ENCODE data around the gene CDC37.
"Not testable (repeated sequence)": the region's sequence is repeated elsewhere in the genome, so short reads cannot be mapped to it uniquely, and the experiment has no call there.

Gene CDC37

GRCh38 chr19:10393137-10393536 lies 10.2 kb downstream of the CDC37 start:
- no peak for DNase-seq

- no peak for DNase-seq
Observed at GRCh38 chr19:10392120-10392519, 11.2 kb downstream of the CDC37 start.

DNA sequence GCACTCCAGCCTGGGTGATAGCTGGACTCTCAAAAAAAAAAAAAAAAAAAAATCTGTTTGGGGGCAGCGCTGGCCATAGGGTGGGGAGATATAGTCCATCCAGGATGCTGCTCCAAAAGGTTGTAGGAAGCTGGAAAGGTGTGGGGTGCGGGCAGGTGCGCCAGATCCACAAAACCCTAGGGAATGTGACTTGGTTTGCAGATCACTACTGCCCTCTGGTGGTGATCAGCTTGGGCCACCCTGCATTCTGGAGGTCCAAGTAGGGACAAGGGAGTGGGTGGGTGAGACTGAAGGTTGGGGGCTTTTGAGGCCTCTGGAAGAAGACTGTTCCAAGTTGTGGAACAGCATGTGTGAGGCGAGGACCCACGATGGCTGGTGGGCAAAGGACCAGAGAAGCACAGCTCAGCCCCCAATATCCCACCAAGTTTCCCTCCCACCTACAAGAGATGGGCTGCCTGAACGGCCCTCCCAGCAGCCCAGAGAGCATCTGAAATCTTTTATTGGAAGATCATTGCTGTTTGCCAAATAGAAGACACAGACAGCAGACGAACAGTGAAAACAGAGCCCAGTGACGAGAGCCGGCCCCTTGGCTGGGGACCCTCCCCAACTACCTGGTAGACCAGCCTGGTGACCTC lies 12.6 kb downstream of the CDC37 start:
- peak; percentile 66 to 68 for DNase-seq

GRCh38 chr19:10389863-10390262 lies 13.5 kb downstream of the CDC37 start:
- DNase-seq, result no peak

- peak; percentile 82 to 87 for DNase-seq
Observed at GRCh38 chr19:10388957-10389356, 14.4 kb downstream of the CDC37 start.

DNA sequence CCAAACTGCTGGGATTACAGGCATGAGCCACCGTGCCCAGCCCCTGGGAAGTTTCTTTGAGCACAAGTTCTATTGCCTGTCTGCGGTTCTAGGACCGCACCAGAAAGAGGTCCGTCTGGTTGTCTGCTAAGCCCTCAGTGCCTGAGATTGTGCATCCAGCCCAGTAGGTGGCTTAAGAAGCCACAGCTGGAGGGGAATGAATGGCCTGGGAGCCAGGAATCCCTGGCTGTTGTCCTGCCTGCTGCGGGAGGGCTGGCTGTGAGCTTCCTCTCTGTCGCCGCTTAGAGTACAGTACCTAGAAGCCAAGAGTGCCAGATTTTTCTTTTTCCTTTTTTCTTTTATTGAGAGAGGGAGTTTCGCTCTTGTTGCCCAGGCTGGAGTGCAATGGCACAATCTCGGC lies 18.8 kb downstream of the CDC37 start:
- no peak for DNase-seq

DNA sequence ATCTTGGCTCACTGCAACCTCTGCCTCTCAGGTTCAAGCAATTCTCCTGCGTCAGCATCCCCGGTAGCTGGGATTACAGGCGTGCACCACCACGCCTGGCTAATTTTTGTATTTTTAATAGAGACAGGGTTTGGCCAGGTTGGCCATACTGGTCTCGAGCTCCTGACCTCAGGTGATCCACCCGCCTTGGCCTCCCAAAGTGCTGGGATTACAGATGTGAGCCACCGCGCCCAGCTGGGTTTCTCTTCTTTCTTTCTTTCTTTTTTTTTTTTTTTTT lies 20.2 kb downstream of the CDC37 start:
- not testable (repeated sequence) for DNase-seq

DNA sequence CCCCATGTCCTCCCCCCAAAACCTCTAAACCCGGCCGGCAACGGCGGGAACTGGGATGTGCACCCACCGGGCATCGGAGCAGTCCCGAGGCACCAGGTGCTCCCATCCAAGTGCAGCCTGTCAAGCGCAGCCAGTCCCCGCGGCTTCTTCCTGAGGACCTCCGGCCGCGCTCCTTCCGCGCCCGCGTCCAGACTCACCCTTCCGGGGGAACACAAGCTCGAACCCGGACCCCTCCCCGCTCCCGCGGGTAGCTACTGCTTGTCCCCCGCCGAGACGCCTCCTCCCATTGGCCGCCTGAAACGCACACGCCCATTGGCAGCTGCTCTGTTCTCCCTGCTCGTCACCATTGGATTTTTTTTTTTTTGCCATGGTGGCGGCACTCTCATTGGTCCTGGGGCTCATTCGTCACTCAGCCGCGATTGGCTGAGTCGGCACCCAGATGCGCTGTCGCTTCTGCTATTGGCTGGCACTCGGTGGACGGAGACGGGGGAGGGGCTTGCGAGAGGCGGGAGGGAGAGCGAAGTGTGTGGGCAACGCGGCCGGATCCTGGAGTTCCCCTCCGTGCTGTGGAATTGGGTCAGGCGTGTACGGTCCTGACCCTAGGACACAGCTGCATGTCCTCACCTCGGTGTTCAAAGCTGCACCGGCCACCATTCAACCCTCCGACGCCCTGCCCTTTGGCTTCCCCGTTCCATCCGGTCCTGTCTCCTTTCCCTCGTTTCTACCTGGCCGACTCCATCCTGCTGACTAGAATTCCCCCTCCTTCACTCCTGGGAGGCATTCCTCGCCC lies 22.8 kb downstream of the CDC37 start, which contains the start of gene TYK2:
TYK2 (minus strand) TSS at position 260 of the 790 bp plus-strand sequence. CDS start 2,166 bp downstream, outside the sequence.
- peak; percentile 95 to 96 for DNase-seq

- no peak for DNase-seq
Observed at GRCh38 chr19:10379880-10380312, 23.4 kb downstream of the CDC37 start.

DNA sequence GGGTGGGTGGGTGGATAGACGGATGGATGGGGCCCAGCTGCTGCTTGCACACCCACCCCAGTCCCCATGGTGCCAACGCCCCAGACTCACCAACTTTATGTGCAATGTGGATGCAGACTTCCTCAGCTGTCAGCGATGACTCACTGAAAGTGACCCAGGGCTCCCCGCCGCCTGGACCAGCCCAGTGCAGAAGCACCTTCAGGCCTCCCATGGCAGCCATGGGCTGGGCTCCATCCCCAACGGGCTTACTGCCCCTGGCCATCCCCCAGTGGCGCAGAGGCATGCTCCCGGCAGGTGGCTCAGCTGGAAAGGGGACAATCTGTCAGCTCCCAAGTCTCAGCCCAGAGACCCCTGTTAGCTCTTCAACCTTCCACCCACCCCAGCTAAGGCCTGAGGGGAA lies 25.2 kb downstream of the CDC37 start:
- DNase-seq, result no peak

DNA sequence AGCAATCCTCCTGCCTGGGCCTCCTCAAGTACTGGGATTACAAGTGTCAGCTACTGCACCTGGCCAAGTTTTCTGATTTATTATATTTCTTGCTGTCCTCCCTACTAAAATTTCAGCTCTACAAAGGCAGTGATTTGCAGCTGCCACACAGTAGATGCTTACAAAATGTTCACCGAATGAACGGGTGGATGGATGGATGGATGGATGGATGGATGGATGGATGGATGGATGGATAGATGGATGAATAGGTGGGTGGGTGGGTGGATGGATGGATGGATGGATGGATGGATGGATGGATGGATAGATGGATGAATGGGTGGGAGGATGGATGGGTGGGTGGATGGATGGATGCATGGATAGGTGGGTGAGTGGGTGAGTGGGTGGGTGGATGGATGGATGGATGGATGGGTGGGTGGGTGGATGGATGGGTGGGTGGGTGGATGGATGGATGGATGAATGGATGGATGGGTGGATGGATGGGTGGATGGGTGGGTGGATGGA lies 26.2 kb downstream of the CDC37 start:
- DNase-seq, result not testable (repeated sequence)

DNA sequence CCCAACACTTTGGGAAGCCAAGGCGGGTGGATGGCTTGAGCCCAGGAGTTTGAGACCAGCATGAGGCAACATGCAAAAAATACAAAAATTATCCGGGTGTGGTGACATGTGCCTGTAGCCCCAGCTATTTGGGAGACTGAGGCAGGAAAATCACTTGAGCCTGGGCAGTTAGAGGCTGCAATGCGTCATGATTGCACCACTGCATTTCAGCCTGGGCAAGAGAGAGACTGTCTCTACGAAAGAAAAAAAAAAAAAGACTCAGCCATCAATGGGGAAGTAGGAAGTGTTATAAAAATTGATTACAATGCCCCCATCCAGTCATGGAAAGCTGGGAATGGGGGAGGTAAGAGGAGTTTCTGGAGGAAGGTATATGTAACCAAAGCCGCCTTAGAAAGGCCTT lies 28.4 kb downstream of the CDC37 start:
- DNase-seq, result no peak

DNA sequence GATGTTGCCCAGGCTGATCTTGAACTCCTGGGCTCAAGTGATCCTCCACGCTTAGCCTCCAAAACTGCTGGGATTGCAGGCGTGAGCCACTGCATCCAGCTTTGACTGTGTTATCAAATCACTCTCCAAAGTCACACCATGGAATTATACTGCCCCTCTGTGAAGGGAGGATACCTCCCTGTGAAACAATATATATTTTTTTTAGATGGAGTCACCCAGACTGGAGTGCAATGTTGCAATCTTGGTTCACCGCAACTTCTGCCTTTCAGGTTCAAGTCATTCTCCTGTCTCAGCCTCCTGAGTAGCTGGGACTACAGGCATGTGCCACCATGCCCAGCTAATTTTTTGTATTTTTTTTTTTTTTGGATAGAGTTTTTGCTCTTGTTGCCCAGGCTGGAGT lies 30.7 kb downstream of the CDC37 start:
- no peak for DNase-seq

DNA sequence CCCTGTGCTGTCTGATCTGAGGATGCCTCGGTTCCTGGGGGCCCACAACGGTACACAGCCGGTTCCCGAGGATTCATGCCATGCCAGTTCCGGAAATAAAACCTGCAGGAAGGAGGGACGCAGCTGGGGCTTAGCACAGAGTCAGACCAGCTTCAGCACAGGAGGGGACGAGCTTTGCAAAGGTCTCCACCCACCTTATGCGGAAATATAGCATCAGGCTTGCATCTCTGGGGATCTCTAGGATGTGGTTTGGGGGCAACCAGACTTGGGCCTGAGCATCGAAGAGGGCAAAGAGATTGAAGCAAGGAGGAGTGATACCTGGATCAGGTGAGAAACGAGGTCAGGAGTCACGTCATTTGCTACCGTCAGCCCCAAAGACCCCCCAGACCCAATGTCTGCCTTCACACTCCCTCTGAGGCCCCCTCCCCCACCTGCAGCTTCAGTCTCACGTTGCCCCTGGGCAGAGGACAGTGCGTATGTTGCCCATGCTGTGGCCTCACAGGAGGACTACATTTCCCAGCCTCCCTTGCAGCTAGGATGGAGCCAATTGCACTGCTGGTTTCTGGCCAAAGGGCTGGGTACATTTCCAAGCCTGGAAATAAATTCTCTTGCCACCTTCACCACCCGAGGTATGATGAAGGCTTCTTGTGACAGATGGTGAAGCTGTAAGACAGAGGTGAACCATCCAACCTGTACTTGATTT lies 35.1 kb downstream of the CDC37 start:
- DNase-seq, result no peak

DNA sequence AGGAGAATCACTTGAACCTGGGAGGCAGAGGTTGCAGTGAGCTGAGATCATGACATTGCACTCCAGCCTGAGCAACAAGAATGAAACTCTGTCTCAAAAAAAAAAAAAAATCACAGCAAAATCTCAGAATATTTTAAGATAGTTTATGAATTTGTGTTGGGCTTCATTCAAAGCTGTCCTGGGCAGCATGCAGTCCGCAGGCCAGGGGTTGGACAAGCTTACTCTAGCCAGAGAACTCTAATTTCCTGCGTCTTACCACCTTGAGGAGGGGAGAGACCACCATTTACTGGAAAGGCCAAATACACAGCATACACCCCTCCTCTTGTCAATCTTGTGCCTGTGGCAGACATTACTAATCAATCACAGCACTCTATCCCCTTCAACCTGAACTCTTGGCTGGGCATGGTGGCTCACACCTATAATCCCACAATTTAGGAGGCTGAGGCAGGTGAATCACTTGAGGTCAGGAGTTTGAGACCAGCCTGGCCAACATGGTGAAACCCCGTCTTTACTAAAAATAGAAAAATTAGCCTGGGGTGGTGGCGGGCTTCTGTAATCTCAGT lies 36.3 kb downstream of the CDC37 start:
- not testable (repeated sequence) for DNase-seq

DNA sequence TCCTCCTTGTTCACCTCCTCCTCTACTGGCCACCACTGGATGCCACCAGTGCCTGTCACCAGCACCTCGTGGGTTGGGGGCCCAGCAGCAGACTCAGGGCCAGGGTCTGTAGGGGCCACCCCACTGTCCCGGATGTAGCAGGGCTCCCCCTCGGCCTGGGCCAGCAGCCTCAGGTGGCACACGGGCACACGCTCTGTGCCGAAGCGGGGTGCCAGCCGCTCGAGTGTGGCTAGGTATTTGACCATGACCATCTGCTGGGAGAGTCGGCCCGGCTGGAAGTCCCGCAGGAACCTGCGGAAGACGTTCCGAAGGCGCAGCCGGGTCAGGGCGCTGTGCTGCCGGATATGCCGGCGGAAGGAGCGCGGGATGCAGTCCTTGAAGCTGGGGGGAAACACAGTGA lies 37.8 kb downstream of the CDC37 start:
- DNase-seq, result no peak

DNA sequence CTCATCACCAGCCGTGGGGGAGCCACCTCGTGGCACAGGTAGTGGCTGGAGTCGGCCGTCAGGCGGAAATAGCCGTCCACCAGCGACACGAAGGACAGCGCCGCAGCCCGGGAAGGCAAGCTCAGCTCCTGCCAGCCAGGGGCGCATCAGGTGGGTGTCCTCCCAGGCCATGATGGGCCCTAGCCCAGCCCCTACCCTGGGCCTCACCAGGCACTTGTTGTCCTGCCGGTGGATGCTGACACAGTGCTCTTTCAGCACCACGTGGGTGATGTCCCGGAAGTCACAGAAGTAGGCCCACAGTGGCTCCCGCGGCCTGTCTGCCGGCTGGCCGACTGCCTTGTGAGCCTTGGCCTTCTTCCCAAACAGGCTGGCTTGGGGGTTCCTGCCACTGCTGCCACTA lies 38.7 kb downstream of the CDC37 start:
- DNase-seq, result no peak

GRCh38 chr19:10363789-10364281 lies 39.5 kb downstream of the CDC37 start:
- no peak for DNase-seq

GRCh38 chr19:10362259-10362658 lies 41.1 kb downstream of the CDC37 start:
- no peak for DNase-seq

GRCh38 chr19:10361569-10362011 lies 41.8 kb downstream of the CDC37 start:
- no peak for DNase-seq

DNA sequence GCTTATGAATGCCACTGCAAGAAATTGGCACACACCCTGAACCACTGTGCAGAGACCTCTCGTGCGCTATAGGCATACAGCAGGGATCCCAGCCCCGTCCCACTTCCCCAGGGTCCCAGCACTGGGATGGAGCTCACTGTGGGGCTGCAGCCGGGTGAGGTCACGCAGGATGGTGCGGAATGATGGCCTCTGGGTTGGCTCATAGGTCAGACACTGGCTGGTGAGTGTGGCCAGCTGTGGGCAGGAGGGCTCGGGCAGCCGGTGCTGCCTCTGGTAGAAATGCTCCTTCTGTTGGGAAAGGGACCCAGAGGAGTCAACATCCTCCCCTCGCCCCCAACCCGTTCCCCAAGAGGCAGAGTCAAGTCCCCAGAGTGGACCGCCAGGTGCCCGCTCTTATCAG lies 46.9 kb downstream of the CDC37 start:
- no peak for DNase-seq

DNA sequence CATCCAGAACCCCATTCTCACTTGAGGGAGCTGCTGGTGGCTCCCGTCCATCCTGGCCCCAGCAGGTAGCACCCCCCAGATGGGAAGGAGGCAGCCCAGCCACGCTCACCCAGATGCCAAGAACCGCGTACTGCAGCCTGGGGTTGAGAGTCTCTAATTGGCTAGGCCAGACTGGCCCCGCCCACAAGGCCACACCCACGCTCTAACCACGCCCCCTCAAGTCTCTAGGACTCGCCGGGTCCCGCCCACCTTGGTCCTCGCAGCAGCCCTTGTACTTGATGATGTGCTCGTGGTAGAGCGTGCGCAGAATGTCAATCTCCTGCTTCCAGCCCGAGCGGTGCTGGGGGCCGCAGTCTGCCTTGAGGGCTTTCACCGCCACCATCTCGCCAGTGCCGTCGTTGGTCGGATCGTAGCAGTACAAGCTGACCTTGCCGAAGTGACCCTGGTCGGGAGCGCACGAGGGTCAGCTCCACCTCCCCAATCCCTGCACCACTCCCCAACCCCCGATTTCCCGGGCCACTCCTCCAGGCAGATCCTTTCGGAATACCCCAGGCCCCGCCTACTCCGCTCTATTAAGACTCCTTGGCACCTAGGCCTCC lies 49.5 kb downstream of the CDC37 start:
- DNase-seq, result peak; percentile 48 to 62

All from stimulated activated CD4-positive, alpha-beta T cell treated with anti-CD3 and anti-CD28 coated beads, Interleukin-2, amount 100 ng/mL, for 48 hours (primary cell).